ENCODE data around the gene LRRC8A. TPM values are rescaled to one million over a fixed set of nuclear protein-coding genes. Genes with fewer than 3 reads are reported as not detected.
"Not testable (repeated sequence)": the region's sequence is repeated elsewhere in the genome, so short reads cannot be mapped to it uniquely, and the experiment has no call there.

The LRRC8A gene
- total and polyA plus RNA-seq, 2 of the 13 experiments (the other 11 are each of a cell fraction or from before 2014, with no cell fraction given) = 16.1 to 40.6 TPM

DNA sequence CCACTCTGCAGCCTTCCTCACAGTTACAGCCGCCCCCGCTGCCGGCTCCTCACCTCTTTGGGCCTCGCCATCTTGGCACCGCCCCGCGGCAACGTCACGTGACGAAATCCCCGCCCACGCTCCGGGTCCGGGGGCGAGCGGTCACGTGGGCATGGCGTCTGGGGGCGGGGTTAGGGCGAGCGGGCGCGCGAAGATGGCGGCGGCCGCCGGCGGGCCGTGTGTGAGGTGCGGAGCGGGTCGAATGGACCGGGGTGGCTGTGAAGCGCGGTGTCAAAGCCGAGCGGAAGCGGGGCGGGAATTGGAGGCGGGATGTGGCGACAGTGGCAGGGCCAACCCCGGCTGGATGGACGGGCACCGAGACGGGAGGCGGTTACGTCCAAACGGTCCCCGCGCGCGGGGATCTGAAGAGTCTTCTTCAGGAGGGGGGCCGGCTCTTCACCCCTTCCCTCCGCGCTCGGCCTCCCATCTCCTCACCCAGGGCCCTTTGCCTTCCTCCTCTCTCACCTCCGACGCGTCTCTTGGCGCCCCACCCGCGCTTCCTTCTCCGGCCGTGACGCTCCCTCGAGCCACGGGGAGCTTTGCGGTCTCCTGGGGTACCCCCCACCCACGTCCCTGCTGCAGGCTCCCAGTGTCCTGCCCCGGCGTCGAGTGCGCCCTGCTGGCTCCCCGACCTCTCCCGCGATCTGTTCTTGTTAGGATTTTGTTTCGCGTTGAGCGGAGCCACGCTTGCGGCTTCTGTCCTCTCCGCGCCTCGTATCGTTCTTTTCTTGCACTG is 65.8 kb downstream of the LRRC8A start, which contains the start of the genes DOLK and NUP188 (continued):
- TF ChIP-seq TRIM24 (CRISPR knock-in tag; IDR thresholded peaks at IDR 0.05) (no peak), ZNF678 (CRISPR knock-in tag; IDR thresholded peaks at IDR 0.05) (no peak)
- TF ChIP-seq, protein P1, sequence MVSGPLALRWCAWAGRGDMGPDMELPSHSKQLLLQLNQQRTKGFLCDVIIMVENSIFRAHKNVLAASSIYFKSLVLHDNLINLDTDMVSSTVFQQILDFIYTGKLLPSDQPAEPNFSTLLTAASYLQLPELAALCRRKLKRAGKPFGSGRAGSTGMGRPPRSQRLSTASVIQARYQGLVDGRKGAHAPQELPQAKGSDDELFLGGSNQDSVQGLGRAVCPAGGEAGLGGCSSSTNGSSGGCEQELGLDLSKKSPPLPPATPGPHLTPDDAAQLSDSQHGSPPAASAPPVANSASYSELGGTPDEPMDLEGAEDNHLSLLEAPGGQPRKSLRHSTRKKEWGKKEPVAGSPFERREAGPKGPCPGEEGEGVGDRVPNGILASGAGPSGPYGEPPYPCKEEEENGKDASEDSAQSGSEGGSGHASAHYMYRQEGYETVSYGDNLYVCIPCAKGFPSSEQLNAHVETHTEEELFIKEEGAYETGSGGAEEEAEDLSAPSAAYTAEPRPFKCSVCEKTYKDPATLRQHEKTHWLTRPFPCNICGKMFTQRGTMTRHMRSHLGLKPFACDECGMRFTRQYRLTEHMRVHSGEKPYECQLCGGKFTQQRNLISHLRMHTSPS (CRISPR knock-in tag; IDR thresholded peaks at IDR 0.05; ENCODE audit: low read depth) = no peak; the same call in 1 of the 2 replicates
- TF ChIP-seq, protein P2, sequence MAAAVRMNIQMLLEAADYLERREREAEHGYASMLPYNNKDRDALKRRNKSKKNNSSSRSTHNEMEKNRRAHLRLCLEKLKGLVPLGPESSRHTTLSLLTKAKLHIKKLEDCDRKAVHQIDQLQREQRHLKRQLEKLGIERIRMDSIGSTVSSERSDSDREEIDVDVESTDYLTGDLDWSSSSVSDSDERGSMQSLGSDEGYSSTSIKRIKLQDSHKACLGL (CRISPR knock-in tag; IDR thresholded peaks at IDR 0.05) = 0 out of 2 replicates have a peak, but pooled peaks have one; percentile 14

DNA sequence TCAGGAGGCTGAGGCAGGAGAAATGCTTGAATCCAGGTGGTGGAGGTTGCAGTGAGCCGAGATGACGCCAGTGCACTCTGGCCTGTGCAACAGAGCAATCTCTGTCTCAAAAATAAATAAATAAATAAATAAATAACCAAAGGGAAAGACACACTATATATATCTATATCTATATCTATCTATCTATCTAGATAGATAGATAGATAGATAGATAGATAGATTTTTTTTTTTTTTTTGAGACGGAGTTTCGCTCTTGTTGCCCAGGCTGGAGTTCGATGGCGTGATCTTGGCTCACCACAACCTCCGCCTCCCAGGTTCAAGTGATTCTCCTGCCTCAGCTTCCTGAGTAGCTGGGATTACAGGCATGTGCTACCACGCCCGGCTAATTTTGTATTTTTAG is 79.5 kb downstream of the LRRC8A start:
- H2AFZ ChIP-seq (ENCODE audit: low read length); H3K4me3 ChIP-seq (replicated peaks in 1 of 3; ENCODE audit: insufficient read depth in 1 of 3, low read depth in 2 of 3, low read length in 3 of 3); H3K27me3 ChIP-seq (ENCODE audit: control insufficient read depth in 1 of 2, insufficient read depth in 2 of 2, low read length in 2 of 2); CTCF ChIA-PET (ENCODE audit: low intra/inter-chr PET ratio, low total read pairs); H3K4me2 ChIP-seq (ENCODE audit: low read depth, low read length); H3K9me3 ChIP-seq (ENCODE audit: low read length); in situ Hi-C loops (cut with HindIII; ENCODE audit: extremely low pct_ligation_motif_present, low pct_unique_long_range_greater_than_20kb); H4K20me1 ChIP-seq (ENCODE audit: insufficient read depth, low read length); H3K27ac ChIP-seq (ENCODE audit: extremely low read length, insufficient read depth, low read length); intact Hi-C loops (cut with micrococcal nuclease; ENCODE audit: unreplicated experiment); DNase-seq (ENCODE audit: low spot score); BruUV-seq (replicated peaks); H3K4me1 ChIP-seq (ENCODE audit: insufficient read depth, low read length); FAIRE-seq; ATAC-seq; H3K79me2 ChIP-seq (ENCODE audit: insufficient read depth, low read length); H3K9ac ChIP-seq (ENCODE audit: insufficient read depth, low read depth, low read length): not testable (repeated sequence)
- 97% methylated on average over 9 of the region's 9 CpGs for WGBS (ENCODE audit: low lambda C conversion rate)
- H3K36me3 ChIP-seq (replicated peaks in 1 of 2; ENCODE audit: control insufficient read depth in 1 of 2, insufficient read depth in 2 of 2, low read length in 2 of 2) = peaks cover 14 to 48% of the 10 kb centered on the region in 2 experiments
- POLR2A ChIA-PET = interaction anchor here (0.7 to 0.8 kb wide), 2 partner anchors 13 kb away, joined by 3 read pairs; no protein-coding TSS in a partner anchor

Other genes starting within 250 kb of the LRRC8A start
- gene DYNC2I2, start 225.3 kb upstream of the LRRC8A start, total RNA-seq (2016; rRNA removed; fragmentation: Illumina TruSeq; extraction: Trizol) = 31.1 and 40.2 TPM in 2 replicates
- 12.5 and 13.7 TPM in 2 replicates for gene DYNC2I2, start 225.3 kb upstream of the LRRC8A start, polyA plus RNA-seq (2011; rRNA removed)
- gene SET, start 192.9 kb upstream of the LRRC8A start, total RNA-seq (2016; rRNA removed; fragmentation: Illumina TruSeq; extraction: Trizol) = 611 and 724 TPM in 2 replicates
- 72.8 and 94.2 TPM in 2 replicates for gene SET, start 192.9 kb upstream of the LRRC8A start, polyA plus RNA-seq (2011; rRNA removed)
- 8.3 and 13.2 TPM in 2 replicates for gene PKN3, start 179.6 kb upstream of the LRRC8A start, total RNA-seq (2016; rRNA removed; fragmentation: Illumina TruSeq; extraction: Trizol)
- 9.2 and 10.5 TPM in 2 replicates for gene PKN3, start 179.6 kb upstream of the LRRC8A start, polyA plus RNA-seq (2011; rRNA removed)
- gene ZDHHC12, start 158.0 kb upstream of the LRRC8A start, total RNA-seq (2016; rRNA removed; fragmentation: Illumina TruSeq; extraction: Trizol) = 18.3 and 28.0 TPM in 2 replicates
- 25.4 and 29.8 TPM in 2 replicates for gene ZDHHC12, start 158.0 kb upstream of the LRRC8A start, polyA plus RNA-seq (2011; rRNA removed)
- 7.7 and 9.1 TPM in 2 replicates for gene ZER1, start 110.2 kb upstream of the LRRC8A start, total RNA-seq (2016; rRNA removed; fragmentation: Illumina TruSeq; extraction: Trizol)
- 40.0 and 43.9 TPM in 2 replicates for gene ZER1, start 110.2 kb upstream of the LRRC8A start, polyA plus RNA-seq (2011; rRNA removed)
- gene TBC1D13, start 94.9 kb upstream of the LRRC8A start, total RNA-seq (2016; rRNA removed; fragmentation: Illumina TruSeq; extraction: Trizol) = 17.9 and 18.4 TPM in 2 replicates
- 18.6 and 19.7 TPM in 2 replicates for gene TBC1D13, start 94.9 kb upstream of the LRRC8A start, polyA plus RNA-seq (2011; rRNA removed)
- gene ENDOG, start 63.6 kb upstream of the LRRC8A start, total RNA-seq (2016; rRNA removed; fragmentation: Illumina TruSeq; extraction: Trizol) = 26.3 and 28.7 TPM in 2 replicates
- 28.8 and 31.5 TPM in 2 replicates for gene ENDOG, start 63.6 kb upstream of the LRRC8A start, polyA plus RNA-seq (2011; rRNA removed)
- 39.0 and 39.7 TPM in 2 replicates for gene SPOUT1, start 52.3 kb upstream of the LRRC8A start, total RNA-seq (2016; rRNA removed; fragmentation: Illumina TruSeq; extraction: Trizol)
- gene SPOUT1, start 52.3 kb upstream of the LRRC8A start, polyA plus RNA-seq (2011; rRNA removed) = 45.8 and 56.5 TPM in 2 replicates
- 5.6 and 9.2 TPM in 2 replicates for gene KYAT1, start 183 bp upstream of the LRRC8A start, total RNA-seq (2016; rRNA removed; fragmentation: Illumina TruSeq; extraction: Trizol)
- gene KYAT1, start 183 bp upstream of the LRRC8A start, polyA plus RNA-seq (2011; rRNA removed) = 46.5 and 58.4 TPM in 2 replicates
- gene PHYHD1, start 38.8 kb downstream of the LRRC8A start, total RNA-seq (2016; rRNA removed; fragmentation: Illumina TruSeq; extraction: Trizol) = 10.6 and 12.3 TPM in 2 replicates
- 19.6 and 25.3 TPM in 2 replicates for gene PHYHD1, start 38.8 kb downstream of the LRRC8A start, polyA plus RNA-seq (2011; rRNA removed)
- 10.3 and 18.7 TPM in 2 replicates for gene DOLK, start 65.5 kb downstream of the LRRC8A start, total RNA-seq (2016; rRNA removed; fragmentation: Illumina TruSeq; extraction: Trizol)
- gene DOLK, start 65.5 kb downstream of the LRRC8A start, polyA plus RNA-seq (2011; rRNA removed) = 15.4 and 19.2 TPM in 2 replicates
- 38.5 and 54.1 TPM in 2 replicates for gene NUP188, start 65.6 kb downstream of the LRRC8A start, total RNA-seq (2016; rRNA removed; fragmentation: Illumina TruSeq; extraction: Trizol)
- gene NUP188, start 65.6 kb downstream of the LRRC8A start, polyA plus RNA-seq (2011; rRNA removed) = 28.0 and 31.5 TPM in 2 replicates
- 10.5 and 24.0 TPM in 2 replicates for gene SH3GLB2, start 146.2 kb downstream of the LRRC8A start, total RNA-seq (2016; rRNA removed; fragmentation: Illumina TruSeq; extraction: Trizol)
- 40.6 and 68.0 TPM in 2 replicates for gene SH3GLB2, start 146.2 kb downstream of the LRRC8A start, polyA plus RNA-seq (2011; rRNA removed)
- 8.9 and 17.1 TPM in 2 replicates for gene MIGA2, start 154.5 kb downstream of the LRRC8A start, total RNA-seq (2016; rRNA removed; fragmentation: Illumina TruSeq; extraction: Trizol)
- gene MIGA2, start 154.5 kb downstream of the LRRC8A start, polyA plus RNA-seq (2011; rRNA removed) = 10.8 and 12.2 TPM in 2 replicates
- gene DOLPP1, start 199.0 kb downstream of the LRRC8A start, total RNA-seq (2016; rRNA removed; fragmentation: Illumina TruSeq; extraction: Trizol) = 15.1 and 34.1 TPM in 2 replicates
- gene DOLPP1, start 199.0 kb downstream of the LRRC8A start, polyA plus RNA-seq (2011; rRNA removed) = 20.9 and 21.0 TPM in 2 replicates
- gene CRAT, start 228.7 kb downstream of the LRRC8A start, total RNA-seq (2016; rRNA removed; fragmentation: Illumina TruSeq; extraction: Trizol) = 26.6 and 29.3 TPM in 2 replicates
- gene CRAT, start 228.7 kb downstream of the LRRC8A start, polyA plus RNA-seq (2011; rRNA removed) = 26.1 and 31.1 TPM in 2 replicates
- 105 and 109 TPM in 2 replicates for gene PTPA, start 229.3 kb downstream of the LRRC8A start, total RNA-seq (2016; rRNA removed; fragmentation: Illumina TruSeq; extraction: Trizol)
- gene PTPA, start 229.3 kb downstream of the LRRC8A start, polyA plus RNA-seq (2011; rRNA removed) = 79.3 and 86.0 TPM in 2 replicates